Measurements from ENCODE around the gene PACSIN1.

The PACSIN1 gene

DNA sequence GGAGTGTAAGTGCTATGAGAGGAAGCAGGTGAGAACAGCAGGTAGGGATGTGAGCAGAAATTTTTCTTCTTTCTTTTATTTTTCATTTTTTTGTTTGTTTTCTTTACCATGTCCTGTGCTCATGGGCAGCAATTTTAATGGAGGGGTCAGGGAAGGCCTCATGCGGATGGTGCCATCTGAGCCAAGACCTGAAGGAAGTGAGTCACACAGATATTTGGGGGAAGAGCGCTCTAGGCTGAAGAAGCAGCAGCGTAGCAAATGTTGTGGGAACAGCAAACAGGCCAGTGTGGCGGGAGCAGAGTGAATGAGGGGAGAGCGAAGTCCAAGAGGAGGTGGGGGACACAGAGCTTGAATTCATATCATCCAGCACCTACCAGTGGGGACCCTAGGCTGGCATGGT, 77.5 kb downstream of the PACSIN1 start:
- no peak for DNase-seq

- DNase-seq = no peak
Observed at GRCh38 chr6:34544052-34544604, 78.3 kb downstream of the PACSIN1 start.

DNA sequence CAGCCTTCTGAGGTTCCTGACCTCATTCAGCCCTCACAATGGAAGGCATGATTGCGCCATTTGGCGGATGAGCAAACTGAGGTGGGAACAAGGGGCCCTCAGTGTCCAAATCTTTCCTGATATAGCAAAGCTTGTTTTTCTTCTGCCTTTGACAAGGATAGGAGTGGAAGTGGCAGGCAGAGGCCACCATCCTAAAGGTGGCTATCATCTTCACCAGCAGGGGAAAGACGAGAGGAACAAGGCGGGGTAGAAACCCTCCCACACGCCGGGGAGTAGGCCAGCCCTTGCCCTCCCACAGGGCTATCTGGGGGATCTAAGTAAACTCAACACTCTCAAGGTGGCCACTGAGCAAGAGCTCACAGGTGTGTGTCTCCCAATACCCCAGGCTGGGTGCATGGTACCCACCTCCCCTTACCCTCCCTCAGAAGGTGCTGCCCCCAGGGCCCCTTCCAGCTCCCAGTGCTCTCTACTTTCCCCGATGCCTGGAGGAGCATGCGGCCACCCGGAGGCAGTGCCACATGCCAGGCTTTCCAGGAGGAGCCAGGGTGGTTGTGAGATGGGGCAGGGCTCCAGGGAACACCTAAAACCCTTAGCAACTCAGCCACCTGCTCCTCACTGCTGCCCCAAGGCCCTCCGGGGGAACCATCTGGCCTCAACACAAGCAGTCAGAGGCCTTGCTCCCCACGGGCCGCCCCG, 79.0 kb downstream of the PACSIN1 start:
- no peak for DNase-seq

DNA sequence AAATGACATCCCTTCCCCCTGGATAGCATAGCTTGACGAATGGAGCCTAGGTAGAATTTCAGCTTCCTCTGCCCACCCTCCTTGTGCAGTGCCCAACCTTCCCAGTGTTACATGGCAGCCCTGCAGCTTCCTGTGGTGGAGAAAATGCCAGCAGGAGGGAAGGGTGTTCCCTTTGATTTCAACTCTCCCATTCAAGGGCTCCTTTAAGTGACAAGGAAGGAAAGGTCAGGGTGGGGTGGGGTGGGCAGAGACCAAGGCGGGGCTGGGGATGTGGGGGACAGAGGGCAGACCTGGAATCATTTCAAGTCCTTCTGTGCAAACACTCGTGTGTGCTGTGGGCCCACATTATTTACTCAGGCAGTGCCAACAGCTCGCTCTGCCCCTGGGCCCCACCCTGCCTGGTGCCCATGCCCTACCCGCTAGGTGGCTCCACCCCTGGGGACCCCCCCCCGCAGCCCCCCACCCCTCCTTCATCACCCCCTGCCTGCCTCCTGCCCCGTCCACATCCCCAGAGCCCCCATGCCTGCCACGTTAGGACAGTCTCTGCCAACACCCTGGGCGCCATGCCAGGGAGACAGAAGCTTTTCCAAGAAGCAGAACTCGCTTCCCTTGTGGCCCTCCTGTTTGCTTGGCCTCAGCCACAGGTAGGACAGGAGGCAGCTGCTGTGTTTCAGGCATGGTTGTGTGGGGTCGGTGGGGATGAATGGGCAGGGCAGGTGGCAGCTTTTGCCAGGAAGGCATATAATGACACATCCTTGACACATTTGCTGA, 80.9 kb downstream of the PACSIN1 start:
- peak in 31 of 56 donors; percentile 2 to 90 (median 30) for DNase-seq

GRCh38 chr6:34547701-34548644, 82.1 kb downstream of the PACSIN1 start:
- no peak for DNase-seq

- no peak for DNase-seq
Observed at GRCh38 chr6:34549026-34549803, 83.3 kb downstream of the PACSIN1 start.

DNA sequence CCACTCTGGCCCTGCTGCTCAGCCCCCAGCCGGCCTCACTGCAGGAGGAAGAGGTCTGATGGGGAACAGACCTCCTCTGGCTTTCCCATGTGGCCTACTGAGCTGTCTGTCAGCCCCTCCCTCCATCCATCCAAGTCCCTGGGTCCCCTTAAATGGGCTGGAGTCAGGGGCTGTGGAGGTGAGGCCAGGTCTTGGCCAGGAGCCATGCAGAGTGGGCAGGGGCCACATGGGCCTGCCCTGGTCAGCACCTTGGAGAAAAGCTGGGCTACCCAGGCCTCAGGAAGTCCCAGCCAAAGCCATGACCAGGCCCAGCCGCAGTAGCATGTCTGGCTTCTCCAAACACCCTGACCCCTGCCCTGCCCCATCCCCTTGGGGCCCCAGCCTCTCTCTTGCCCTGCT, 83.9 kb downstream of the PACSIN1 start:
- no peak for DNase-seq

DNA sequence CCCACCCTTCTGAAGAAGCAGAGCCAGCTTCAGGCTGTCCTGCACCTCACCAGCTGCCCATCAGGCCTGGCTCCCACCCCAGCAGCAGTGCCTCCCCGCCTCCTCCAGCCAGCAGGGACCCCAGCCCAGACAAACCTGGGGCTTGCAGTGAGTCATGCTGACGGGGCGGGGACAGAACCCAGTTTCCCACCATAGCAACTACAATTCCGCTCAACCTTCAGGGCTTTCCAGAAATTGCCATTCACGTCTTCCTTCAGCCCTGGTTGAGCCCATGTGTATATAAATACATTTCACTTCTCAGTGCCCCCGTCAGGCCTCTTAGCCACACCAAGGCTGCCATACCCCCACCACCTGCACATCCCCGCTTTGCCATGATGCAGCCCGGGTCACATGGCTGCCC, 85.8 kb downstream of the PACSIN1 start:
- DNase-seq = no peak

DNA sequence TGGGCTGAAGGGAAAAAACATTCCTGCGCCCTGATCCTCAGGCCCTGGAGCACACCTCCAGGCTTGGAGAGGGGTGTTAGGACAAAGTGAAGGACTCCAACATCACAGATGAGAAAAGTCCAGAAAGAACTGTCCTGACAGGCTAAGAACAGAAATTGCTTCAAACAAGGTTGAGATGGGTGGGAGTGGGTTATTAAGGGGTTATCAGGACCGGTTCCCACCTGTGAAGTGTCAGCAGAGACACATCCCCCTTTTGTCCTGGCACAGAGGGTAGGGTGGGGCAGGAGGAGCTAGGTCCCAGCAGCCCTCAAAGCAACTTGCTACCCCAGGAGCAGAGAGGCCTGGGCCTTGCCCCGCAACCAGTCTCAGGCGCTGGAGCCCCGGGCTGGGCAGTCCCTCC, 86.7 kb downstream of the PACSIN1 start:
- DNase-seq = no peak

GRCh38 chr6:34553146-34553545, 87.3 kb downstream of the PACSIN1 start:
- DNase-seq = no peak

GRCh38 chr6:34553750-34554149, 87.9 kb downstream of the PACSIN1 start:
- DNase-seq = no peak

DNA sequence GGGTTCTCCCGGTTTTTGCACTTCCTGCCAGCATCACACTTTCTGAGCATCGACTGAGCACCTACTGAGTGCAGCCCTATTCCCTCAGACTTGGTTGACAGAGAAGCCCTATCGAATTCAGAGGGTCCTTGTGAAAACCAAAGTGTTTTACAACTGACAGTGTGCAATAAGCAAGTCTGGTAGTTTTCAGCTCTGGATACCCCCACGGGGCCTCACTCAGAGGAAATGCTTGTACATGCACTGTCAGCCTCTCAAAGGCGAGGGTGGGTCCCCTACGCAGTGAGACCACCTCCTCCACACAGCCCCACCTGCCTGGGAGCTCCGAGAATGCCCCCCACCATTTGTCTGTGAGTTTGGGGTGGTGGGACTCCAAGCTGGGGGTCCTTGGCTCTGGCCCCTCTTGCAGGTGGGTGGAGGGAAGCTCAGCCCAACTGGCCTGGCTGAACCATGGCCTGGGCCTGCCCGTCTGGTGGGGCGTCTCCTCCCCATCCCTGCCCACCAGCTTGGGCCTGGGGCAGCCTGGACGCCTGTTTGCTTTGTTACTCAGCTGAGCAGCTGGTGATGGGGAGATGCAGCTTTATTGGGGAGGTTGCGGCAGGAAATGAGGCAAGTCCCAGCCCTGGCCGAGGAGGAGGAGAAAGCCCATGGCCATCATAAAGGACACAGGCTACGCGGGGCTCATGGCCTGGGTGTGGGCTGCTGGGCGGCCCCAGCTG, 88.6 kb downstream of the PACSIN1 start:
- no peak for DNase-seq

GRCh38 chr6:34555007-34555322, 89.1 kb downstream of the PACSIN1 start:
- no peak for DNase-seq

DNA sequence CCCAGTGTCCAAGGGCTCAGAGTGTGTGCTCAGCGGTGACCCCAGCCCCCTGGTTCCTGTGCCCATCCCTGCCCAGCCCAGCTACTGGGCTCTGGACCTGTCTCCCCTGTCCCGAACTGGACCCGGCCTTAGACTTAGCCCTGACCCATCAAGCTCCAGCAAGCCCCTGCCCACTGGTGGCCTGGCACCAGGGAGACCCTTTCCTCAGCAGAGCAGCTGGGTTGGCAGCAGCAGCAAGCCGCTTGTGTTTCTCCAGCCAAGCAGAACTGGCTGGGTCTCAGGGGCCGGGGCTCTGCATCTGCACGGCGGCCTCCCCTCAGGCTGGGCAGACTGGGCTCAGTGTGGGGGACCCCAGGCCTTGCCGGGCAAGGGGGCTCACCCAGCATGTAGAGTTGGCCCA, 89.5 kb downstream of the PACSIN1 start:
- DNase-seq = no peak

DNA sequence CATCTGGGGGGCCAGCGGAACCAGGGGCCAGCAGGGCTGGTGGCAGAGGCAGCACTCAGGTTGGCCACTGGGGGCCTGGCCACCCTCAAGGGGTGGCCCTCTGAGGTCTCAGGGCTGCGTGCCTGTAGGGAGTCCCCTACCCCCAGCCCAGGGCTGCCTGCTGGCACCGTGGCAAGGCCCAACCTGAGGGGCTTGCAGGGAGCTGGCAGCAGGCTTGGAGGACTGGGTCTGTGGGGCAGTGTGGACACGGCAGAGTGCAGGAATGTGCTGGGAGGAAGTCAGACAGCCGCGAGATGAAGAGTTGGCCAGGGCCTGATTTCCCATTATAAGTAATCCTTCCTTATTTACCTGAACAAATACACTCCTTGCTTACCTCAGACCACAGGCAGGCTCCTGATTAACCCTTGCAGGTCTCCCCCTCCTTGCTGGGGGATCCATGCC, 90.2 kb downstream of the PACSIN1 start, which contains the start of gene SPDEF:
TSS of gene SPDEF (minus strand) at position 299 of the 441 bp plus-strand sequence. CDS start 11,874 bp downstream, outside the sequence.
- no peak for DNase-seq

DNA sequence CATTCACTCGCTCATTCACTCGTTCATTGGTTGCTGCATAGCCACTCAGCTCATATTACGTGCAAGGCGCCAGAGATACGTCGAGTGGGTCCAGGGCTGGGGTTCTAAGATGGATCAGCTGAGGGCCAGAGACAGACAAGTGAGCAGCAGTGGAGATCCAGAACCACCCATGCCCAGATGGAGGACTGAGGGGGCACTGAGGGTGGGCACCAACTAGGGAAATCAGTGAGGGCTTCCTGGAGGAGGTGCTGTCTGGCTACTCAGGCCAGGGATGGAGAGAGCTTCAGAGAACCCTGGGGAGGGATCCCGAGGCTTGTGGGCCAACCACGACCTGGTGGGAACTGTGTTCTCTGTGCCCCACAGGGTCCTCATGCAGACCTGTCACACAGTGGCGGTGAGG, 90.6 kb downstream of the PACSIN1 start:
- DNase-seq = no peak

DNA sequence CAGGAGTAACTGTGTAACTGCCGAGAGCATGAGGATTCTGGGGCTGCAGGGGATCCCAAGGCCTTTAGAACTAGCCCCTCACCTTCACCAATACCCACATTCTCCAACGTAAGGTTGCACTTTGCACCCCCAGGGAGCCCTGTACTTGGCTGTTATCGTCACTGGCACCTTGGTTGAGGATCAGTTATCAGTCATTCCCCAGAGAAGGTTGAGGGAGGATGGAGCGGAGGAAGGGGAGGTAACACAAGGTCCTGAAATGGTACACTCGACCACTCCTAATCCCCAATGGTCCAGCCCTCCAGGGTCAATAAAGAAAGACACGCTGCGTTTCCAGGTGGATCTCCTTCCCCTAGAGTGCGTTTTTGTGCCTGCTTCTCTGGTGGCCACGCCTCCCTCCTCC, 91.4 kb downstream of the PACSIN1 start:
- DNase-seq = no peak

DNA sequence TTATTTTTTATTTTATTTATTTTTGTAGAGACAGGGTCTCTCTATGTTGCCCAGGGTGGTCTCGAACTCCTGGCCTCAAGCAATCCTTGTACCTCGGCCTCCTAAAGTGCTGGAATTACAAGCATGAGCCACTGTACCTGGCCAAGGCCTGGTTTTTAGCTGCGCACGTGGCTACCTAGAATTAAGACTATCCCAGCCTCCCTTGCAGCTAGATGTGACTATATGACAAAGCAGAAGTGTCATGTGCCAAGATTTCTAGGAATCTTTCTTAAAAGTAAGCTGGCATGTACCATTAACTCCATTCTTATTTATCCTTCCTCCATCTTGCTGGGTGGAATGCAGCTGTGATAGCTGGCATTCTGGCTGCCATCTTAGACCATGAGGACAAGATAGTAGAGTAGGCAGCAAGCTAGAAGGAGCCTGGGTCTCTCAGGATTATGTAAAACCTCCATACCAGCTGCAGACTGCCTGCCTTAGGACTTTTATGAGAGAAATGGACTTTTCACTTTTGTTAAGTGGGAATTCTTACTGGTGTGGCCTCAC, 92.4 kb downstream of the PACSIN1 start:
- no peak for DNase-seq

- DNase-seq = no peak
Observed at GRCh38 chr6:34559651-34560365, 93.9 kb downstream of the PACSIN1 start.
